K562 (cell line): Measurements from ENCODE around the gene CRYBB1. TPM values are rescaled to one million over a fixed set of nuclear protein-coding genes. Genes with fewer than 3 reads are reported as not detected.

Source experiments
- ARID3B ChIP-seq: fragments of 250-450 bp; sonication (Bioruptor Pico); IDR thresholded peaks from 2 replicates; pipeline ENCODE4 v1.4.0; 2020; ENCODE audit warnings: borderline replicate concordance
- CHCHD3 ChIP-seq: fragments of 250-450 bp; sonication (Bioruptor Pico); IDR thresholded peaks from 2 replicates; pipeline ENCODE4 v2.1.2; 2022; ENCODE audit warnings: mild to moderate bottlenecking
- GTF2F1 ChIP-seq: IDR thresholded peaks from 2 replicates; pipeline ENCODE4 v1.6.1; 2011; ENCODE audit warnings: low read depth, low read length, improper control_type of control experiment
- HIVEP1 ChIP-seq: fragments of 250-450 bp; sonication (Bioruptor Pico); IDR thresholded peaks from 2 replicates; pipeline ENCODE4 v1.4.0; 2020; ENCODE audit warnings: mild to moderate bottlenecking
- SIRT6 ChIP-seq: IDR thresholded peaks from one replicate; pipeline ENCODE4 v1.6.1; 2012; ENCODE audit warnings: low read depth, mild to moderate bottlenecking, control low read depth, inconsistent platforms, low read length, moderate library complexity
- TCF7 ChIP-seq: sonication (generic); IDR thresholded peaks from 2 replicates; pipeline ENCODE4 v1.6.1; 2016; ENCODE audit warnings: antibody characterized with exemption, borderline replicate concordance
- ZBTB11 ChIP-seq, 3 experiments: fragments of 200-800 bp in 1 of 3; fragments of 250-450 bp in 1 of 3; fragments of 450-650 bp in 1 of 3; sonication (Bioruptor Pico) in 1 of 3; sonication (Bioruptor generic) in 1 of 3; formaldehyde crosslinking in 1 of 3; IDR thresholded peaks; 2 replicates each; pipeline versions ENCODE4 v1.6.1 to v1.8.0; 2016 to 2022; ENCODE audit warnings: mild to moderate bottlenecking in 2 of 3, missing genetic modification characterization in 2 of 3, missing compliant biosample characterization in 1 of 3, moderate library complexity in 1 of 3
- ZNF347 ChIP-seq: fragments of 450-650 bp; formaldehyde crosslinking; IDR thresholded peaks from 2 replicates; pipeline ENCODE4 v1.4.0; 2020; ENCODE audit warnings: low read depth, mild to moderate bottlenecking, moderate library complexity
- ZNF407 ChIP-seq: fragments of 450-650 bp; IDR thresholded peaks from 2 replicates; pipeline ENCODE4 v1.6.1; 2016; ENCODE audit warnings: low read depth
- ZNF584 ChIP-seq: fragments of 200-800 bp; sonication (Bioruptor generic); IDR thresholded peaks from 2 replicates; pipeline ENCODE4 v1.6.1; 2016; ENCODE audit warnings: low read depth, mild to moderate bottlenecking, missing genetic modification characterization, missing compliant biosample characterization
- polyA plus RNA-seq, 8 experiments: library from polyadenylated mRNA; depleted of rRNA in 4 of 8; stranded (reverse) in 5 of 8; unstranded in 3 of 8; fragments of >200 nt; fragmentation: Nextera tagmentation in 2 of 8; fragmentation: Illumina TruSeq in 1 of 8; extraction: Ambion mirVana in 2 of 8; extraction: Trizol in 1 of 8; gene quantifications; 2 replicates each; pipeline versions ENCODE4 v1.2.1 to v1.2.3, GENCODE V29; 2011 to 2014; ENCODE audit warnings: inconsistent platforms in 1 of 8, missing spikeins in 1 of 8
- total RNA-seq, 7 experiments: library from RNA; depleted of rRNA in 6 of 7; stranded (reverse); fragments of >200 nt in 6 of 7; fragmentation: Illumina TruSeq in 2 of 7; extraction: Trizol in 2 of 7; gene quantifications; 2 replicates each; pipeline versions ENCODE4 v1.2.1 to v1.2.3, GENCODE V29; 2011 to 2021; ENCODE audit warnings: low replicate concordance in 1 of 7

The CRYBB1 gene
- total and polyA plus RNA-seq, 9 of the 15 experiments (the other 6 are each of a cell fraction or from before 2014, with no cell fraction given): 0.16 to 0.45 (median 0.33) TPM; not detected in 2

GRCh38 chr22:26642465-26643417 is 24.9 kb upstream of the CRYBB1 start (continued):
- no peak for TF ChIP-seq ARID3B (CRISPR knock-in tag)
- no peak for TF ChIP-seq HIVEP1 (CRISPR knock-in tag)
- no peak for TF ChIP-seq ZNF584
- no peak for TF ChIP-seq CHCHD3 (CRISPR knock-in tag)
- no peak for TF ChIP-seq SIRT6
- TF ChIP-seq ZNF407: peak; percentile 36; the same call in 1 of the 2 replicates
- no peak for TF ChIP-seq ZNF347
- TF ChIP-seq GTF2F1: no peak
- no peak for TF ChIP-seq TCF7
- TF ChIP-seq ZBTB11 (CRISPR knock-in tag; IDR thresholded peaks at IDR 0.05): no peak
